Astrocyte (in vitro differentiated cells and primary cell): ENCODE data around the gene SLC6A1. TPM values are rescaled to one million over a fixed set of nuclear protein-coding genes. Genes with fewer than 3 reads are reported as not detected.

ENCODE experiments used
- DNase-seq: peaks from one replicate; pipeline ENCODE4 v3.0.0-alpha.2; 2010; ENCODE audit warnings: low read depth
- FAIRE-seq: peaks from 2 replicates; lab custom pipeline; 2011; peaks lifted over from hg19 to GRCh38; lab: Jason Lieb, UNC
- H2AFZ ChIP-seq: 2 replicates; pipeline ENCODE4 v1.6.0; 2012; ENCODE audit warnings: low read depth, low read length, inconsistent platforms
- H3K27ac ChIP-seq: 2 replicates; pipeline ENCODE4 v1.5.1; 2011; ENCODE audit warnings: low read depth, low read length, inconsistent platforms
- H3K27me3 ChIP-seq: 2 replicates; pipeline ENCODE4 v1.6.0; 2011; ENCODE audit warnings: low read length, inconsistent platforms; ENCODE audit not compliant: insufficient read depth
- H3K36me3 ChIP-seq: 2 replicates; pipeline ENCODE4 v1.5.1; 2011; ENCODE audit warnings: low read length, inconsistent platforms; ENCODE audit not compliant: insufficient read depth
- H3K4me1 ChIP-seq: 2 replicates; pipeline ENCODE4 v1.5.1; 2011; ENCODE audit warnings: low read length, inconsistent platforms; ENCODE audit not compliant: insufficient read depth
- H3K4me2 ChIP-seq: 2 replicates; pipeline ENCODE4 v1.6.0; 2012; ENCODE audit warnings: low read length, inconsistent platforms
- H3K4me3 ChIP-seq: 2 replicates; pipeline ENCODE4 v1.5.1; 2011; ENCODE audit warnings: low read depth, mild to moderate bottlenecking, low read length, inconsistent platforms; ENCODE audit not compliant: insufficient read depth
- H3K79me2 ChIP-seq: 2 replicates; pipeline ENCODE4 v1.6.0; 2012; ENCODE audit warnings: mild to moderate bottlenecking, low read length, inconsistent platforms; ENCODE audit not compliant: insufficient read depth
- H3K9ac ChIP-seq: 2 replicates; pipeline ENCODE4 v1.6.0; 2012; ENCODE audit warnings: mild to moderate bottlenecking, low read length, inconsistent platforms
- H3K9me3 ChIP-seq: 2 replicates; pipeline ENCODE4 v1.5.1; 2012; ENCODE audit warnings: low read depth, mild to moderate bottlenecking, low read length, inconsistent platforms; ENCODE audit not compliant: insufficient read depth
- H4K20me1 ChIP-seq: 2 replicates; pipeline ENCODE4 v1.6.0; 2012; ENCODE audit warnings: low read length, inconsistent platforms; ENCODE audit not compliant: insufficient read depth
- H3K27ac Mint-ChIP-seq: one replicate; pipeline ENCODE4 v1.8.0; 2021; ENCODE audit warnings: mild to moderate bottlenecking, mixed read lengths; ENCODE audit not compliant: unreplicated experiment
- H3K27me3 Mint-ChIP-seq: one replicate; pipeline ENCODE4 v1.8.0; 2021; ENCODE audit warnings: low read depth, mixed read lengths; ENCODE audit not compliant: unreplicated experiment
- H3K36me3 Mint-ChIP-seq: one replicate; pipeline ENCODE4 v1.8.0; 2021; ENCODE audit warnings: low read depth, mixed read lengths; ENCODE audit not compliant: unreplicated experiment
- H3K4me1 Mint-ChIP-seq: one replicate; pipeline ENCODE4 v1.8.0; 2021; ENCODE audit warnings: low read depth, mixed read lengths; ENCODE audit not compliant: unreplicated experiment
- H3K4me3 Mint-ChIP-seq: one replicate; pipeline ENCODE4 v1.8.0; 2021; ENCODE audit warnings: mild to moderate bottlenecking, moderate library complexity, mixed read lengths; ENCODE audit not compliant: unreplicated experiment
- H3K9me3 Mint-ChIP-seq: one replicate; pipeline ENCODE4 v1.8.0; 2021; ENCODE audit warnings: mild to moderate bottlenecking, mixed read lengths; ENCODE audit not compliant: unreplicated experiment
- EZH2 ChIP-seq: IDR thresholded peaks from 2 replicates; pipeline ENCODE4 v1.6.1; 2012; ENCODE audit warnings: mild to moderate bottlenecking, low read length, inconsistent platforms; ENCODE audit not compliant: insufficient read depth
- total RNA-seq: library from RNA; stranded (reverse); gene quantifications from 2 replicates; pipeline ENCODE4 v1.2.1, GENCODE V29; 2021
- TF ChIP-seq, protein P1 (sequence below): IDR thresholded peaks from 2 replicates; pipeline ENCODE4 v1.5.1; 2011; ENCODE audit warnings: low read depth, mild to moderate bottlenecking, inconsistent platforms, low read length, moderate library complexity; ENCODE audit not compliant: insufficient read depth

Gene SLC6A1
- total RNA-seq, 1 donor from 2014 or later: 0.30 TPM

DNA sequence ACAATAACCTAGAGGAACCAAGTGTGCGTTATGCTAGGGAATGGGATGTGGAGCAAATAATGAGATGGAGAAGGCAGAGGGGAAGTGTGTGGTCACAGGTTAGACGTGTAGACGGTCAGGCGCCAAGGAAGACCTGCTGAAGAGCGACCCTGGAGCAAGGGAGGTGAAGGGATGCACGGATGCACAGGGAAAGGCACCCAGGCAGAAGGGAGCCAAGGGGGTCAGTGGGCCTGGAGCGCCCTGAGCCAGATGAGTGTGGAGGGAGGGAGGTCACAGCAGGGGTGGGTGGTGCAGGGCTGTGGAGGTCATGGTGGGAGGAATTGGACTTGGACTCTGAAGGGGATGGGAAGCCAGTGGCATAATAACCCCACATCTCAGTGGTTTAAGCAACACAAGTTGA, 70.2 kb downstream of the SLC6A1 start:
- Histone ChIP-seq H3K9me3 (peaks cover 6% of the 10 kb centered on the region), H3K27ac (no peak overlapping the region), H3K79me2 (no peaks in the 10 kb centered on the region), H3K4me1 (peaks cover 6% of the 10 kb centered on the region), H3K4me2 (no peak overlapping the region), H3K9ac (no peak overlapping the region), H3K36me3 (no peaks in the 10 kb centered on the region), H3K4me3 (no peak overlapping the region), H4K20me1 (no peaks in the 10 kb centered on the region), H3K27me3 (no peaks in the 10 kb centered on the region), H2AFZ (no peak overlapping the region)
- H3K4me1 Mint-ChIP-seq: no peaks in the 10 kb centered on the region
- FAIRE-seq (no peak), DNase-seq (no peak)
- H3K27me3 Mint-ChIP-seq: peaks cover 14% of the 10 kb centered on the region
- TF ChIP-seq EZH2: no peak
- TF ChIP-seq, protein P1, sequence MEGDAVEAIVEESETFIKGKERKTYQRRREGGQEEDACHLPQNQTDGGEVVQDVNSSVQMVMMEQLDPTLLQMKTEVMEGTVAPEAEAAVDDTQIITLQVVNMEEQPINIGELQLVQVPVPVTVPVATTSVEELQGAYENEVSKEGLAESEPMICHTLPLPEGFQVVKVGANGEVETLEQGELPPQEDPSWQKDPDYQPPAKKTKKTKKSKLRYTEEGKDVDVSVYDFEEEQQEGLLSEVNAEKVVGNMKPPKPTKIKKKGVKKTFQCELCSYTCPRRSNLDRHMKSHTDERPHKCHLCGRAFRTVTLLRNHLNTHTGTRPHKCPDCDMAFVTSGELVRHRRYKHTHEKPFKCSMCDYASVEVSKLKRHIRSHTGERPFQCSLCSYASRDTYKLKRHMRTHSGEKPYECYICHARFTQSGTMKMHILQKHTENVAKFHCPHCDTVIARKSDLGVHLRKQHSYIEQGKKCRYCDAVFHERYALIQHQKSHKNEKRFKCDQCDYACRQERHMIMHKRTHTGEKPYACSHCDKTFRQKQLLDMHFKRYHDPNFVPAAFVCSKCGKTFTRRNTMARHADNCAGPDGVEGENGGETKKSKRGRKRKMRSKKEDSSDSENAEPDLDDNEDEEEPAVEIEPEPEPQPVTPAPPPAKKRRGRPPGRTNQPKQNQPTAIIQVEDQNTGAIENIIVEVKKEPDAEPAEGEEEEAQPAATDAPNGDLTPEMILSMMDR: no peak
- H3K4me3 Mint-ChIP-seq: no peak overlapping the region
- no peaks in the 10 kb centered on the region for H3K36me3 Mint-ChIP-seq
- H3K27ac Mint-ChIP-seq: no peak overlapping the region
- peaks cover 21% of the 10 kb centered on the region for H3K9me3 Mint-ChIP-seq

DNA sequence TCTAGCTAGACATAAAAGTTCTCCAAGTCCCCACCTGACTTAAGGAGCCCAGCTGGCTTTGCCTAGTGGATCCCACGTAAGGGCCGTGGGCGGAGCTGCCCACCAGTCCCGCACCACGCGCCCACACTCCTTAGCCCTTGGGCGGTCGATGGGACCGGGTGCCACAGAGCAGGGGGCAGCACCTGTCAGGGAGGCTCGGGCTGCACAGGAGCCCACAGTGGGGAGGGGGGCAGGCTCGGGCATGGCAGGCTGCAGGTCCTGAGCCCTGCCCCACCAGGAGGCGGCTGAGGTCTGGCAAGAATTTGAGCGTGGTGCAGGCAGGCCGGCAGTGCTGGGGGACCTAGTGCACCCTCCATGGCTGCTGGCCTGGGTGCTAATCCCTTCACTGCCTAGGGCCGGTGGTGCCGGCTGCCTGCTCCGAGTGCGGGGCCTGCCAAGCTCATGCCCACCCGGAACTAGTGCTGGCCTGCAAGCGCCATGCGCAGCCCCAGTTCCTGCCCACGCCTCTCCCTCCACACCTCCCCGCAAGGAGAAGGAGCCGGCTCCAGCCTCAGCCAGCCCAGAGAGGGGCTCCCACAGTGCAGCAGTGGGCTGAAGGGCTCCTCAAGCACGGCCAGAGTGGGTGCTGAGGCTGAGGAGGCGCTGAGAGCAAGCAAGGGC, 78.7 kb downstream of the SLC6A1 start:
- Histone ChIP-seq H3K27me3 (no peaks in the 10 kb centered on the region), H3K4me3 (no peak overlapping the region), H3K36me3 (no peaks in the 10 kb centered on the region), H4K20me1 (no peaks in the 10 kb centered on the region), H3K27ac (no peak overlapping the region), H3K9me3 (peaks cover 2% of the 10 kb centered on the region), H3K79me2 (no peaks in the 10 kb centered on the region), H3K9ac (no peak overlapping the region), H3K4me1 (no peaks in the 10 kb centered on the region), H2AFZ (no peak overlapping the region), H3K4me2 (no peak overlapping the region)
- Mint-ChIP-seq H3K36me3 (no peaks in the 10 kb centered on the region), H3K27me3 (peaks cover 19% of the 10 kb centered on the region), H3K4me1 (no peaks in the 10 kb centered on the region), H3K9me3 (peaks cover 28% of the 10 kb centered on the region), H3K27ac (no peak overlapping the region), H3K4me3 (no peak overlapping the region)
- DNase-seq (no peak), FAIRE-seq (no peak)
- no peak for TF ChIP-seq EZH2

DNA sequence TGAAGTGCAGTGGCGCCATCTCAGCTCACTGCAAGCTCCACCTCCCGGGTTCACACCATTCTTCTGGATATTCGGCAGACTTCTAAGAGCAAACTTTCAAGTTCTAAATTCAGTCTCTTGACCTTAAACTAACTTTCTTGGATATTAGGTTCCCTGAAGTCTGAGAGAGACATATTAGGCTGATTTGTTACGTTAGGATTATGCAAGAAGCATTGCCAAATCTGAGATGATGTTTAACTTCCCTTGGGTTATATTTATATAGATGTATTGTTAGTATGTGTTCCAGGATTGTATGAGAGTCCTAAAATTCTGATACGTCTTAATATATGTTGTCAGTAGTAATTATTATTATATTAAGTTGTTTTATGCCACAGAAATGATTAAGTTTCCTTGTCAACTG, 80.1 kb downstream of the SLC6A1 start:
- Histone ChIP-seq H3K27me3 (no peaks in the 10 kb centered on the region), H2AFZ (no peak overlapping the region), H3K36me3 (no peaks in the 10 kb centered on the region), H3K79me2 (no peaks in the 10 kb centered on the region), H3K9ac (no peak overlapping the region), H3K4me3 (no peak overlapping the region), H3K27ac (no peak overlapping the region), H3K4me1 (no peaks in the 10 kb centered on the region), H3K4me2 (no peak overlapping the region), H3K9me3 (peaks cover 2% of the 10 kb centered on the region), H4K20me1 (no peaks in the 10 kb centered on the region)
- H3K27me3 Mint-ChIP-seq: peaks cover 22% of the 10 kb centered on the region
- no peak overlapping the region for H3K4me3 Mint-ChIP-seq
- no peak for FAIRE-seq
- no peaks in the 10 kb centered on the region for H3K4me1 Mint-ChIP-seq
- no peak for DNase-seq
- peaks cover 26% of the 10 kb centered on the region for H3K9me3 Mint-ChIP-seq
- TF ChIP-seq, protein P1: no peak
- TF ChIP-seq EZH2: no peak
- no peaks in the 10 kb centered on the region for H3K36me3 Mint-ChIP-seq
- no peak overlapping the region for H3K27ac Mint-ChIP-seq
